ENCODE measurements around the gene HDDC2.

Gene HDDC2

GRCh38 chr6:125279961-125280360, 21.8 kb downstream of the HDDC2 start:
- Histone ChIP-seq H3K79me2 (ENCODE audit: insufficient read depth, low read length) (peaks cover 25% of the 10 kb centered on the region), H3K27me3 (ENCODE audit: low read length) (no peaks in the 10 kb centered on the region), H3F3A (ENCODE audit: insufficient read depth) (no peaks in the 10 kb centered on the region), H4K20me1 (ENCODE audit: low read depth, low read length) (0 out of 2 replicates have a peak, but pooled peaks cover 3% of the 10 kb centered on the region), H3K9me2 (replicated peaks; ENCODE audit: insufficient read depth, low read length) (no peaks in the 10 kb centered on the region), H3K9me3 (ENCODE audit: insufficient read depth, low read length) (no peaks in the 10 kb centered on the region), H3K4me3 (ENCODE audit: insufficient read depth, low read length, poor library complexity, severe bottlenecking) (no peak overlapping the region), H2AFZ (ENCODE audit: low read depth, low read length, severe bottlenecking) (no peak overlapping the region), H3K4me2 (ENCODE audit: low read depth, low read length, poor library complexity, severe bottlenecking) (no peak overlapping the region), H3K36me3 (ENCODE audit: low read length) (peaks cover 10% of the 10 kb centered on the region; the same call in 1 of the 2 replicates), H3K9ac (ENCODE audit: low read length) (no peak overlapping the region), H3K27ac (ENCODE audit: low read depth, low read length) (no peak overlapping the region)
- TF ChIP-seq EZH2phosphoT487 (conservative IDR thresholded peaks at IDR 0.05; ENCODE audit: low read length): no peak
- TF ChIP-seq, protein P1, sequence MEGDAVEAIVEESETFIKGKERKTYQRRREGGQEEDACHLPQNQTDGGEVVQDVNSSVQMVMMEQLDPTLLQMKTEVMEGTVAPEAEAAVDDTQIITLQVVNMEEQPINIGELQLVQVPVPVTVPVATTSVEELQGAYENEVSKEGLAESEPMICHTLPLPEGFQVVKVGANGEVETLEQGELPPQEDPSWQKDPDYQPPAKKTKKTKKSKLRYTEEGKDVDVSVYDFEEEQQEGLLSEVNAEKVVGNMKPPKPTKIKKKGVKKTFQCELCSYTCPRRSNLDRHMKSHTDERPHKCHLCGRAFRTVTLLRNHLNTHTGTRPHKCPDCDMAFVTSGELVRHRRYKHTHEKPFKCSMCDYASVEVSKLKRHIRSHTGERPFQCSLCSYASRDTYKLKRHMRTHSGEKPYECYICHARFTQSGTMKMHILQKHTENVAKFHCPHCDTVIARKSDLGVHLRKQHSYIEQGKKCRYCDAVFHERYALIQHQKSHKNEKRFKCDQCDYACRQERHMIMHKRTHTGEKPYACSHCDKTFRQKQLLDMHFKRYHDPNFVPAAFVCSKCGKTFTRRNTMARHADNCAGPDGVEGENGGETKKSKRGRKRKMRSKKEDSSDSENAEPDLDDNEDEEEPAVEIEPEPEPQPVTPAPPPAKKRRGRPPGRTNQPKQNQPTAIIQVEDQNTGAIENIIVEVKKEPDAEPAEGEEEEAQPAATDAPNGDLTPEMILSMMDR (IDR thresholded peaks at IDR 0.05; ENCODE audit: insufficient read depth, low read length, poor library complexity, severe bottlenecking): no peak

DNA sequence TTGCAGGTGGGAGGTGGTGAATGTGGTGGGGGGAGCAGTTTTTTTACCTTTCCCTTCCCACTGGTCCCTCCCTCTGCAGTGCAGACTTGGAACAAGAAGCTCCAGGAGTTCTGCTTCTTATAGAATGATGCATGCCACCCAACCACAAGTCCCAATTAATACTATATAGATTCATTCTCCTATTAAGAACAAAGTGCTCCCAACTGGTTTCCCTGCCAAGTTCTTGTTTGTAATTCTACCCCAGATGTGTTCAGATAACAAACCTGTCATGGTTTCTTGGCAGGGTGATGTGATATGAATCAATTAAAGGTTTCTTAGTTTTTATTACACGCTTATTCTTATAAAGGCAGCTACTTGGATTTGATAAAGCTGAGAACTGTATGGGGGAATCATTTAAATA, 23.9 kb downstream of the HDDC2 start:
- no peak overlapping the region for H3K4me2 ChIP-seq (ENCODE audit: low read depth, low read length, poor library complexity, severe bottlenecking)
- H3K27ac ChIP-seq (ENCODE audit: low read depth, low read length): no peak overlapping the region
- no peaks in the 10 kb centered on the region for H3K27me3 ChIP-seq (ENCODE audit: low read length)
- H4K20me1 ChIP-seq (ENCODE audit: low read depth, low read length): 0 out of 2 replicates have a peak, but pooled peaks cover 3% of the 10 kb centered on the region
- no peak overlapping the region for H3K9ac ChIP-seq (ENCODE audit: low read length)
- no peaks in the 10 kb centered on the region for H3K9me3 ChIP-seq (ENCODE audit: insufficient read depth, low read length)
- no peak overlapping the region for H2AFZ ChIP-seq (ENCODE audit: low read depth, low read length, severe bottlenecking)
- H3F3A ChIP-seq (ENCODE audit: insufficient read depth): no peaks in the 10 kb centered on the region
- peaks cover 25% of the 10 kb centered on the region for H3K79me2 ChIP-seq (ENCODE audit: insufficient read depth, low read length)
- H3K9me2 ChIP-seq (replicated peaks; ENCODE audit: insufficient read depth, low read length): no peaks in the 10 kb centered on the region
- no peak for TF ChIP-seq EZH2phosphoT487 (conservative IDR thresholded peaks at IDR 0.05; ENCODE audit: low read length)
- TF ChIP-seq, protein P1 (IDR thresholded peaks at IDR 0.05; ENCODE audit: insufficient read depth, low read length, poor library complexity, severe bottlenecking): no peak
- no peak overlapping the region for H3K4me3 ChIP-seq (ENCODE audit: insufficient read depth, low read length, poor library complexity, severe bottlenecking)
- H3K36me3 ChIP-seq (ENCODE audit: low read length): peaks cover 10% of the 10 kb centered on the region; the same call in 1 of the 2 replicates

- Histone ChIP-seq H3F3A (ENCODE audit: insufficient read depth) (no peaks in the 10 kb centered on the region), H3K4me3 (ENCODE audit: insufficient read depth, low read length, poor library complexity, severe bottlenecking) (no peak overlapping the region), H3K79me2 (ENCODE audit: insufficient read depth, low read length) (peaks cover 11% of the 10 kb centered on the region), H4K20me1 (ENCODE audit: low read depth, low read length) (0 out of 2 replicates have a peak, but pooled peaks cover 3% of the 10 kb centered on the region), H3K4me2 (ENCODE audit: low read depth, low read length, poor library complexity, severe bottlenecking) (no peak overlapping the region), H3K36me3 (ENCODE audit: low read length) (peaks cover 10% of the 10 kb centered on the region; the same call in 1 of the 2 replicates), H3K27me3 (ENCODE audit: low read length) (no peaks in the 10 kb centered on the region), H3K9me2 (replicated peaks; ENCODE audit: insufficient read depth, low read length) (no peaks in the 10 kb centered on the region), H3K9me3 (ENCODE audit: insufficient read depth, low read length) (no peaks in the 10 kb centered on the region), H2AFZ (ENCODE audit: low read depth, low read length, severe bottlenecking) (no peak overlapping the region), H3K9ac (ENCODE audit: low read length) (no peak overlapping the region), H3K27ac (ENCODE audit: low read depth, low read length) (no peak overlapping the region)
- TF ChIP-seq, protein P1 (IDR thresholded peaks at IDR 0.05; ENCODE audit: insufficient read depth, low read length, poor library complexity, severe bottlenecking): no peak
- no peak for TF ChIP-seq EZH2phosphoT487 (conservative IDR thresholded peaks at IDR 0.05; ENCODE audit: low read length)
Observed at GRCh38 chr6:125275779-125276178, 26.0 kb downstream of the HDDC2 start.

All from SU-DHL-6 (cell line).